Activated T-cell treated with anti-CD3 and anti-CD28 coated beads, Interleukin-2, amount 50 U/mL, for 1 hour (primary cell): ENCODE results near the gene ST7.

Source experiments
- DNase-seq: peaks from one replicate; pipeline ENCODE4 v3.0.0-alpha.2; 2020

Gene ST7

GRCh38 chr7:116979430-116979829 is 26.1 kb downstream of the ST7 start:
- DNase-seq: no peak

GRCh38 chr7:116980354-116980753 is 27.1 kb downstream of the ST7 start:
- DNase-seq: no peak

DNA sequence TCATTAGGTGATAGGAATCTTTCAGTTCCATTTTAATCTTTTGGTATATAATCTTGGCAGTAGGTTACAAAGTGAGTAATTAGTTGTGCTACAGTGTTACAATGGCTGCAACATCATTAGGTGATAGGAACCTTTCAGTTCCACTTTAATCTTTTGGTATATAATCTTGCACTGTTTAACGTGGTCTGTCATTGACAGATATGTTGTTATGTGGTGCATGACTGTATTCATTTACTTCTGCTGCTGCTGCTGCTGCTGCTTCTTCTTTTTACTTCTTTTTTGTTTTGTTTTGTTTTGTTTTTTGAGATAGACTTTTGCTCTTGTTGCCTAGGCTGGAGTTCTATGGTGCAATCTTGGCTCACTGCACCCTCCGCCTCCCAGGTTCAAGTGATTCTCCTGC is 28.6 kb downstream of the ST7 start:
- no peak for DNase-seq

DNA sequence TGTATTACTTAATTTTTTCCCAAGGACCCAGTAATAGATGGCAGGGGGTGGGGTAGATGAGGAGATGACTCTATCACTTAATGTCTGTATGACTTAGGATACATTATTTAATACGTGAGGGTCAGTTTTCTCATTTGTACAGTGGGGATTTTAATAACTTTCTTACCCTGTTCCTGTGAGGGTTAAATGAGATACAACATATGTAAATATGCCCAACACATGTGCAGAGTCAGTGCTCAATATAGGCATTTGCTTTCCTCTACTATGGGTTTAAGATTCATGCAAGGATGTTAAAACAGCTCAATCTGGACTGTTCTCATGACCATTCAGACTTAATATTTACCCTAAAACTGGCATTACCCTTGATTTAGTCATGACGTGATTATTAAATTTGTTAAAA is 31.2 kb downstream of the ST7 start:
- no peak for DNase-seq

DNA sequence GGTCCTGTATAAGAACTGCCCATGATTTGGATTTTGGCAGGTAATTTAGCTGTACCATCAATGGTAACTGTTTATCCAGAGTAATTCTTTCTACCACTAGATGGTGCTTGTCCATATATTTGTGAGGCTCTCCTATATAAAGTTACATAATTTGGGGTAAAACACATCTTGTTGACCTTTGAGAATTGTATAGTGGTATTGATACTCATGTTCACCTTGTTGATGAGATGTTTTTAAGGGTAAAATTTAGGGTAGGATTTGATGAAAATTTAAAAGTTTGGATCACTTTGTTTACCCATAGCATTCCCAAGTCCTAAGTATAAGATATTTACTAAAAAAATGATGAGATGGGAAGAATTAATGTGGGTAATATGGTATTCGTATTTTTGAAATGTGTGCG is 31.6 kb downstream of the ST7 start:
- DNase-seq: no peak

GRCh38 chr7:116985575-116985974 is 32.3 kb downstream of the ST7 start:
- no peak for DNase-seq

GRCh38 chr7:116986611-116987565 is 33.6 kb downstream of the ST7 start:
- DNase-seq: no peak

GRCh38 chr7:116988363-116988989 is 35.2 kb downstream of the ST7 start:
- DNase-seq: no peak

GRCh38 chr7:116990056-116990455 is 36.8 kb downstream of the ST7 start:
- DNase-seq: no peak

DNA sequence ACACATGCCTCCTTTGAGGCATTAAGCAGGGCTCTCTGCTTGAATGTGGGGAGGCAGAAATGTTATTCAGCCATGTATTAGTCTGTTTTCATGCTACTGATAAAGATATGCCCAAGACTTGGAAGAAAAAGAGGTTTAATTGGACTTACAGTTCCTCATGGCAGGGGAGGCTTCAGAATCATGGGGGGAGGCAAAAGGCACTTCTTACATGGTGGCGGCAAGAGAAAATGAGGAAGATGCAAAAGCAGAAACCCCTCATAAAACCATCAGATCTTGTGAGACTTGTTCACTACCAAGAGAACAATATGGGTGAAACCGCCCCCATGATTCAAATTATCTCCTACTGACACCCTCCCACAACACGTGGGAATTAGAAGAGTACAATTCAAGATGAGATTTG is 37.9 kb downstream of the ST7 start:
- DNase-seq: no peak

DNA sequence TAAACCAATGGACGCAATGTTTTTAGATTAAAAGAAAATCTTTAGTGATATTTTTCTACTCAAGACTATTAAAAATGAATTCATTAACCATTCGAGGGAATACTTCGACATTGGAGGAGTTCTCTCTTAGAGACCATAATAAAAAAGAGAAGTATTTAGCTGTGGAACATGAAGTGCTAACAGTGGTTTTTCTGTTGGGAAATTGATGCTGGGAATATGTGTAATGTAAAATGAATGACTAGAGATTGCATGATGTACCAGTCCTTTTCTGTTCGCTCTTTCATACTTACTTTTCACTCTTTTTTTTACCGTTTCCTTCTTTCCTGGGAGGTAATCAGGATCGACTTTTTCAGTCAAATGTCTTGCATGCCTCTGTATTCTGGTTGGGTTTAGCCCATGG is 41.3 kb downstream of the ST7 start:
- DNase-seq: no peak

DNA sequence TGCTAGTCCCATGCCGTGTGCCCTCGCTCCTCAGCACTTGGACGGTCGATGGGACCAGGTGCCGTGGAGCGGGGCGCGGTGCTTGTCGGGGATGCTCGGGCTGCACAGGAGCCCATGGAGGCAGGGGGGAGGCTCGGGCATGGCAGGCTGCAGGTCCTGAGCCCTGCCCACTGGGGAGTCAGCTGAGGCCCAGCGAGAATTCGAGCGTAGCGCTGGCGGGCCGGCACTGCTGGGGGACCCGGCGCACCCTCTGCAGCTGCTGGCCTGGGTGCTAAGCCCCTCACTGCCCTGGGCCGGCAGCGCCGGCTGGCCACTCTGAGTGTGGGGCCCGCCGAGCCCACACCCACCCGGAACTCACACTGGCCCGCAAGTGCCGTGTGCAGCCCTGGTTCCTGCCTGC is 44.7 kb downstream of the ST7 start:
- no peak for DNase-seq

GRCh38 chr7:116998567-116999175 is 45.4 kb downstream of the ST7 start:
- DNase-seq: no peak

DNA sequence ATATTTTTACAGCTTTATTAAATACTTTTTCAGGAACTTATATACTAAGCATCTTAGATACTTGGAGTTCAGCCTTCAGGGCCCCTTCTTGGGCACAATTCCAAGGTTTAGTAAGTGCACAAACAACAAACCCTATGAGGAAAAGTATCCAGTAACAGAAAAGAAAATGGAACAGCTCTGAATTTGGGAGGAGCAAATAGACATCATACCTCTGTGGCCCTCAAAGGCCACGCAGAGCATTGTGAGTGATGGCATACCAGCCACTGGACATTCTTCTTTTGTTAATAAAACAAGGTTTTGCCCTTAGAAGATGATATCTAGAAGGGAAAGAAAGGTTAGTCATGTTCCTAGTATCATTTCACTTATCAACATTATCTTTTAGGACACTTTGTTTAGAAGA is 46.0 kb downstream of the ST7 start:
- DNase-seq: no peak

GRCh38 chr7:117001283-117001682 is 48.0 kb downstream of the ST7 start:
- DNase-seq: no peak

DNA sequence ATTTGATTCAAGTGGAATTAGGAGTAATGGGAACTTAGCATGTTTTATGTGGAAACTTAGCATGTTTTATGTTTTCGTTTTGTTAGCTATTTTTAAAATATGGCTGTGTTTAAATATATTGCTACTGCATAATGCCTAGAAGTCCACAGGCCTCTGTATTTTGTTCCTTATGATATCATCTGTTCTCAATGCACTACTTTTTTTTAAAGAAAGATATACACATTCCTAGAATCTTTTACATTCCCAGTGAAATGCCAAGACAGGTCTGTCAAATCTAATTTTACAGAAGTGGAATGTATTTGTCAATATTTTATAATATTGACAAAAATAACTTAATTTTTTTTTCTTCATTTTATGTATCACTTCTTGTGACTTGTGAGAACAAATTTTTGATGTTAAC is 51.6 kb downstream of the ST7 start:
- no peak for DNase-seq

GRCh38 chr7:117005449-117005848 is 52.1 kb downstream of the ST7 start:
- DNase-seq: no peak

DNA sequence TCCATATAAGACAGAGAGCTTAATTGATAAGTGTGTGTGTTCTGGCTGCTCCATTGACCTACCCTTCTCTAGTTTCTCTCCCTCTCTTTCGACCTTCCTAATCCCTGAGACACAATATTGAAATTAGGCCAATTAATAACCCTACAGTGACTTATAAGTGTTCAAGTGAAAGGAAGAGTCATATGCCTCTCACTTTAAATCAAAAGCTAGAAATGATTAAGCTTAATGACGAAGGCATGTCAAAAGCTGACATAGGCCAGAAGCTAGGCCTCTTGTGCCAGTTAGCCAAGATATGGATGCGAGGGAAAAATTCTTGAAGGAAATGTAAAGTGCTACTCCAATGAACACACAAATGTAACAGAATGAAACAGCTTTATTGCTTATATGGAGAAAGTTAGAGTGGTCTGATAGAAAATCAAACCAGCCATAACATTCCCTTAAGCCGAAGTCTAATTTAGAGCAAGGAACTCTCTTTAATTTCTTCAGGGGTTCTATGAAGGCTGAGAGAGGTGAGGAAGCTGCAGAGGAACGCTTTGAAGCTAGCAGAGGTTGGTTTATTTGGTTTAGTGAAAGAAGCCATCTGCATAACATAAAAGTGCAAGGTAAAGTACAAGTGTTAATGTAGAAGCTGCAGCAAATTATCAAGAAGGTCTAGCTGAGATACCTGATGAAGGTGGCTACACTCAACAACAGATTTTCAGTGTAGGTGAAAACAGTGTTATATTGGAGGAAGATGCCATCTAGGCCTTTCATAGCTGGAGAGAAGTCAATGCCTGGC is 53.8 kb downstream of the ST7 start:
- DNase-seq: no peak

DNA sequence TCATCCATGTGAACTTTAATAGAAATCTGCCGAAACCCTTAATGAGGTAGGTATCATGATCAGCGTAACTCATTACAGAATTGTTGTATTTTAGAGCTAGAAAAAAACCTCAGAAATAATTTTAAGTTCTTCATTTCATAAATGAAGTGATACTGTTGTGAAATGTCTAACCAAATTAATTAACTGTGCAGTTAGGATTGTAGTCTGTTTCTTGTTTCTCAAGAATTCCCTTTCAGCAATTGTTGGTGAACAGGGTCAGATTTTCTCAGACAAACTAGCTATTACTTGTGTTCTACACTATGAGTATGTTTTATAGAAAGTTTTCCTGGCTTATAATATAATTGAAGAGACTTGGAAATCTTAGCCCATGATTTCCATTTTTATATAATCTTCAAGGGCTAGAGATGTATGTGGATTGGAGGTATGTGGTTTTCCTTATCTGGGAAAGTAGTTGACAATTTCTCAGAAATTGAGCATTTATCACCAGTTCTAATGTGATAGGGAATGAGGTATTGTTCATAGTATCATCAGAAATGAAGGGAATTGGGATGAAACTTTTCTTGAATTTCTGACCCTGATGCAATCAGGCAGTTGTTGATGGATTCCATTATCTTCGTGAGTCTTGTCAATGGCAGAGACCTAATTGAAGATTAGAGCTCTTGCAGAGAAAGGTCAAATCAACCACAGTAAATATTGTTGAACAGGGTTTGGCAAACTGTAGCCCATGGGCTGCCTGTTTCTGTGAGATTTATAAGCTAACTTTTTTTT is 55.0 kb downstream of the ST7 start:
- DNase-seq: no peak

DNA sequence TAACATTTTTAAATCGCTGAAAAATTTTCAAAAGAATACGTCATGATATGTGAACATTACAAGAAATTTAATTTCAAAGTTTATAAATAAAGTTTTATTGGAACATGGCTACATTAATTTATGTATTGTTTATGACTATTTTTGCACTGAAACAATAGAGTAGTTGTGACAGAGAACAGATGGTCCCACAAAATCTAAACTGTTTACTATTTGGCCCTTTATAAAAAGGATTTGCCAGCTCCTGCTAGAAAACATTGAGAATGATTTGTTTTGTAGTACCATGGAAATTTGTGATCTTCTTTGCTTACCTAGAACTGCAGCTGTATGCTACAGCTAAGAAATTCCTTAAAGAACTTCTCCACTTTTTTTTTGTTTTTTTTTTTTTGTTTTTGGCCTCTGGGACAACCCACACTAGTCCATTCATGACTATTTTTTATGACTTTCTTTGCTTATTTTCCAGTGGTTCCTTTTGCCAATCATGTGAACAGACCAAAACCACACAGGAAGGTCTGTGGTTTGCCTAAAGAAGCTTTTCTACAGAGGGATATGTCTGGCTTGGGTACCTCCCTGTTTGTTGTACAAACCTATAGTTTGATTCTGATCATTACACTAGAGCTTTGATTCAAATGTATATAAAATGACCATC is 55.7 kb downstream of the ST7 start:
- no peak for DNase-seq

DNA sequence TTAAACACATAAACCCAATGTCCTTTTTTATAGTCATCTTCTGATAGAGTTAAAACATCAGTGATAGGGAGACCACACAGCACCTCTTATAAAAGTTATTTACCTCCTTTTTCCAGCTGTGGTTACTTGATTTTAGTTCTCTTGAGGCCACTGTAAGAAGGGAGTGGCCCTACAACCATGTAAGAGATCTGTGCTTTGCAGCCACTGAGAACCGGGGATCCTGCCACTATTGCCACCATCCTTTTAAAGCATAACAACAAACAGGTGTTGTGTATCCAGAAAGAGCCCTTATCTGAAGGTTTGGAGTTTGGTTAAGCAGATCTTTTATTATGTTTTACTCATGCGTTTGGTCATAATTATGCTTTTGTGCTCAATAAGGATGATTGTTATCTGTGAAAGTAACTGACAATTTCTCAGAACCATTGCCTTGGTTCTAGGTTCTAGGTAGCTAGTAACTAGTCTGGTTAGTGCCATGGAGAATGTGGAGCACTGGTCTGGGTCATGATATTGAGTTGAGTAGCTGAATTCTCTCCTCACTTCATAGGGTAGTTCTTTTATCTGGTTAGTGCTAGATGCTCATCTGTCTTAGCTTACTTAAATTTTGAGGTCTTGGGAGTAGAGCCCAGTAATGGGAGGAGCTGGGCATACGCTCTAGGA is 56.5 kb downstream of the ST7 start:
- DNase-seq: no peak
